ENCODE measurements around the gene HS6ST2. TPM values are rescaled to one million over a fixed set of nuclear protein-coding genes. Genes with fewer than 3 reads are reported as not detected.

The HS6ST2 gene
- total RNA-seq, 2 experiments from 2014 or later, result not detected

GRCh38 chrX:132708529-132708928 is 249.9 kb downstream of the HS6ST2 start:
- CTCF ChIA-PET (ENCODE audit: unreplicated experiment), result interaction anchor here (0.6 kb wide), 1 partner anchor 1608 kb away, joined by 3 read pairs; no protein-coding TSS in a partner anchor

GRCh38 chrX:132704769-132705168 is 253.7 kb downstream of the HS6ST2 start:
- POLR2A ChIA-PET, result no interaction called here
- no peaks in the 10 kb centered on the region for H3K9me3 ChIP-seq (ENCODE audit: low read length)
- no peak overlapping the region for H3K27ac ChIP-seq (ENCODE audit: low read depth, low read length, poor library complexity, severe bottlenecking)
- H3K36me3 ChIP-seq (ENCODE audit: insufficient read depth, low read length), result no peaks in the 10 kb centered on the region
- H4K20me1 ChIP-seq (ENCODE audit: insufficient read depth, low read length), result no peaks in the 10 kb centered on the region
- no peaks in the 10 kb centered on the region for H3K9me2 ChIP-seq (ENCODE audit: insufficient read depth, low read length)
- DNase-seq (ENCODE audit: low spot score), result no peak
- no peak overlapping the region for H3K4me2 ChIP-seq (ENCODE audit: low read length)
- intact Hi-C loops (cut with micrococcal nuclease; ENCODE audit: unreplicated experiment), result no loop called here
- no peaks in the 10 kb centered on the region for H3K79me2 ChIP-seq (ENCODE audit: insufficient read depth, low read depth, low read length)
- CTCF ChIA-PET (ENCODE audit: unreplicated experiment), result no interaction called here
- H2AFZ ChIP-seq (ENCODE audit: low read length), result no peak overlapping the region
- BruUV-seq (replicated peaks), result no TSS peak
- H3K4me1 ChIP-seq (ENCODE audit: insufficient read depth, low read length, poor library complexity, severe bottlenecking), result no peaks in the 10 kb centered on the region
- no peak for TF ChIP-seq CTCF (conservative IDR thresholded peaks at IDR 0.05; ENCODE audit: low read length)
- TF ChIP-seq EZH2phosphoT487 (IDR thresholded peaks at IDR 0.05; ENCODE audit: borderline replicate concordance, low read depth, low read length), result no peak
- H3K4me3 ChIP-seq (ENCODE audit: low read depth, low read length, poor library complexity, severe bottlenecking), result no peak overlapping the region

More at GRCh38 chrX:132708529-132708928, 249.9 kb downstream of the HS6ST2 start:
- Histone ChIP-seq H3K27ac (ENCODE audit: low read depth, low read length, poor library complexity, severe bottlenecking) (no peak overlapping the region), H4K20me1 (ENCODE audit: insufficient read depth, low read length) (no peaks in the 10 kb centered on the region), H3K4me2 (ENCODE audit: low read length) (no peak overlapping the region), H3K4me3 (ENCODE audit: low read depth, low read length, poor library complexity, severe bottlenecking) (no peak overlapping the region), H3K9me2 (ENCODE audit: insufficient read depth, low read length) (no peaks in the 10 kb centered on the region), H3K79me2 (ENCODE audit: insufficient read depth, low read depth, low read length) (no peaks in the 10 kb centered on the region), H3K9me3 (ENCODE audit: low read length) (no peaks in the 10 kb centered on the region), H3K36me3 (ENCODE audit: insufficient read depth, low read length) (no peaks in the 10 kb centered on the region), H2AFZ (ENCODE audit: low read length) (no peak overlapping the region), H3K4me1 (ENCODE audit: insufficient read depth, low read length, poor library complexity, severe bottlenecking) (no peaks in the 10 kb centered on the region)
- TF ChIP-seq CTCF (conservative IDR thresholded peaks at IDR 0.05; ENCODE audit: low read length), result no peak
- TF ChIP-seq EZH2phosphoT487 (IDR thresholded peaks at IDR 0.05; ENCODE audit: borderline replicate concordance, low read depth, low read length), result no peak
- no TSS peak for BruUV-seq (replicated peaks)
- intact Hi-C loops (cut with micrococcal nuclease; ENCODE audit: unreplicated experiment), result no loop called here
- POLR2A ChIA-PET, result no interaction called here
- no peak for DNase-seq (ENCODE audit: low spot score)

GRCh38 chrX:132694382-132694781 is 264.0 kb downstream of the HS6ST2 start:
- POLR2A ChIA-PET, result interaction anchor here (0.7 kb wide), 1 partner anchor 59 kb away, joined by 4 read pairs; no protein-coding TSS in a partner anchor
- no peaks in the 10 kb centered on the region for H3K79me2 ChIP-seq (ENCODE audit: insufficient read depth, low read depth, low read length)
- no peaks in the 10 kb centered on the region for H3K9me2 ChIP-seq (ENCODE audit: insufficient read depth, low read length)
- no peaks in the 10 kb centered on the region for H3K9me3 ChIP-seq (ENCODE audit: low read length)
- no peak overlapping the region for H3K27ac ChIP-seq (ENCODE audit: low read depth, low read length, poor library complexity, severe bottlenecking)
- DNase-seq (ENCODE audit: low spot score), result no peak
- H3K4me2 ChIP-seq (ENCODE audit: low read length), result no peak overlapping the region
- H4K20me1 ChIP-seq (ENCODE audit: insufficient read depth, low read length), result no peaks in the 10 kb centered on the region
- no TSS peak for BruUV-seq (replicated peaks)
- no peak overlapping the region for H3K4me3 ChIP-seq (ENCODE audit: low read depth, low read length, poor library complexity, severe bottlenecking)
- CTCF ChIA-PET (ENCODE audit: unreplicated experiment), result no interaction called here
- no peaks in the 10 kb centered on the region for H3K36me3 ChIP-seq (ENCODE audit: insufficient read depth, low read length)
- no peak overlapping the region for H2AFZ ChIP-seq (ENCODE audit: low read length)
- TF ChIP-seq CTCF (conservative IDR thresholded peaks at IDR 0.05; ENCODE audit: low read length), result no peak
- no peak for TF ChIP-seq EZH2phosphoT487 (IDR thresholded peaks at IDR 0.05; ENCODE audit: borderline replicate concordance, low read depth, low read length)
- intact Hi-C loops (cut with micrococcal nuclease; ENCODE audit: unreplicated experiment), result no loop called here
- no peaks in the 10 kb centered on the region for H3K4me1 ChIP-seq (ENCODE audit: insufficient read depth, low read length, poor library complexity, severe bottlenecking)
